Panc1 (cell line): ENCODE measurements around the gene POLD3. TPM values are rescaled to one million over a fixed set of nuclear protein-coding genes. Genes with fewer than 3 reads are reported as not detected.

ENCODE experiments used
- ATAC-seq: fragments of 200-7000 bp; cut with Tn5 transposase; 2 replicates; pipeline ENCODE4 v1.9.1; 2020; ENCODE audit warnings: mild to moderate bottlenecking, moderate library complexity
- BruUV-seq: library from RNA; stranded (reverse); fragments of 400-500 nt; replicated peaks from 2 replicates; lab custom pipeline; 2021; lab: Mats Ljungman, UMichigan
- CTCF ChIA-PET: fragments of 300-600 bp; sonication (Branson Sonifier 250); formaldehyde crosslinking; loops from one replicate; lab custom pipeline; 2022; ENCODE audit warnings: antibody characterized with exemption; lab: Charles Lee
- POLR2A ChIA-PET: fragments of 300-600 bp; sonication (Branson Sonifier 250); formaldehyde crosslinking; loops from one replicate; lab custom pipeline; 2022; ENCODE audit warnings: antibody characterized with exemption; lab: Charles Lee
- DNase-seq: peaks from one replicate; pipeline ENCODE4 v3.0.0-alpha.2; 2010; ENCODE audit warnings: low read depth, low spot score
- H3K27ac ChIP-seq: 2 replicates; pipeline ENCODE4 v1.5.1; 2011; ENCODE audit warnings: mild to moderate bottlenecking, low read length, inconsistent platforms
- H3K27me3 ChIP-seq: fragments of 200-500 bp; sonication (Bioruptor generic); 2 replicates; pipeline ENCODE4 v1.6.0; 2014; ENCODE audit warnings: low read length, inconsistent platforms; ENCODE audit not compliant: control insufficient read depth, insufficient read depth
- H3K36me3 ChIP-seq: fragments of 200-500 bp; sonication (Bioruptor generic); 2 replicates; pipeline ENCODE4 v1.5.1; 2014; ENCODE audit warnings: inconsistent platforms, mild to moderate bottlenecking, low read length, moderate library complexity; ENCODE audit not compliant: control insufficient read depth, insufficient read depth
- H3K4me1 ChIP-seq: 2 replicates; pipeline ENCODE4 v1.5.1; 2011; ENCODE audit warnings: inconsistent platforms, mild to moderate bottlenecking, low read length, moderate library complexity; ENCODE audit not compliant: control insufficient read depth, insufficient read depth
- H3K4me3 ChIP-seq, 2 experiments: 2 replicates each; pipeline ENCODE4 v1.5.1; 2011 to 2012; ENCODE audit warnings: low read depth in 2 of 2, low read length in 2 of 2, mild to moderate bottlenecking in 2 of 2, inconsistent platforms in 1 of 2, moderate library complexity in 1 of 2
- H3K9me3 ChIP-seq: fragments of 200-500 bp; sonication (Bioruptor generic); 2 replicates; pipeline ENCODE4 v1.5.1; 2014; ENCODE audit warnings: low read depth, mild to moderate bottlenecking, inconsistent platforms, low read length, moderate library complexity; ENCODE audit not compliant: control insufficient read depth, insufficient read depth
- CTCF ChIP-seq: fragments of 450-650 bp; IDR thresholded peaks from 2 replicates; pipeline ENCODE4 v1.5.1; 2017; ENCODE audit warnings: mild to moderate bottlenecking
- POLR2AphosphoS5 ChIP-seq: IDR thresholded peaks from 2 replicates; pipeline ENCODE4 v1.6.1; 2012; ENCODE audit warnings: mild to moderate bottlenecking, low read depth, low read length, moderate library complexity
- REST ChIP-seq, 2 experiments: IDR thresholded peaks; 2 replicates each; pipeline ENCODE4 v1.6.1; 2011 to 2012; ENCODE audit warnings: low read depth in 2 of 2, control low read depth in 1 of 2, low read length in 1 of 2, mild to moderate bottlenecking in 1 of 2, moderate library complexity in 1 of 2; ENCODE audit not compliant: insufficient read depth in 1 of 2
- SIN3A ChIP-seq: IDR thresholded peaks from 2 replicates; pipeline ENCODE4 v1.6.1; 2012; ENCODE audit warnings: low read depth, mild to moderate bottlenecking, low read length, moderate library complexity, borderline replicate concordance; ENCODE audit not compliant: insufficient read depth
- TCF7L2 ChIP-seq: IDR thresholded peaks from 2 replicates; pipeline ENCODE4 v1.6.1; 2011; ENCODE audit warnings: mild to moderate bottlenecking, low read depth, low read length, inconsistent platforms
- in situ Hi-C: cut with HindIII; loops from 2 replicates; pipeline ENCODE4 v1.10.0; 2016; ENCODE audit warnings: low sequenced_read_pairs, low pct_unique_long_range_greater_than_20kb
- intact Hi-C: fragments of 100-400 bp; cut with micrococcal nuclease; formaldehyde crosslinking; loops from one replicate; pipeline ENCODE4 v1.10.0; 2022; ENCODE audit not compliant: unreplicated experiment
- total RNA-seq: library from RNA; stranded (reverse); gene quantifications from one replicate; pipeline ENCODE4 v1.2.1, GENCODE V29; 2021; ENCODE audit not compliant: unreplicated experiment

POLD3 gene
- total RNA-seq, 1 experiment from 2014 or later, result 31.7 TPM

- Histone ChIP-seq H3K27me3 (no peaks in the 10 kb centered on the region), H3K9me3 (no peaks in the 10 kb centered on the region), H3K4me1 (no peaks in the 10 kb centered on the region), H3K36me3 (peaks cover 39% of the 10 kb centered on the region), H3K27ac (no peak overlapping the region), H3K4me3 (no peak overlapping the region)
- intact Hi-C loops, result no loop called here
- ATAC-seq (no peak), DNase-seq (no peak)
- TF ChIP-seq REST (IDR thresholded peaks at IDR 0.05; ENCODE audit: insufficient read depth in 1 of 2, low read depth in 2 of 2, low read length in 1 of 2) (no peak), TCF7L2 (no peak), SIN3A (no peak), CTCF (no peak), POLR2AphosphoS5 (no peak)
- CTCF ChIA-PET, result no interaction called here
- in situ Hi-C loops, result no loop called here
- BruUV-seq, result TSS peak; percentile 30
- POLR2A ChIA-PET, result interaction anchor here (0.7 kb wide), 1 partner anchor 254 kb away, joined by 6 read pairs; no protein-coding TSS in a partner anchor
Observed at GRCh38 chr11:74620531-74620930, 28.1 kb downstream of the POLD3 start.

GRCh38 chr11:74626130-74626529, 33.7 kb downstream of the POLD3 start:
- 0 out of 2 replicates have a peak, but pooled peaks cover 23% of the 10 kb centered on the region for H3K36me3 ChIP-seq
- CTCF ChIA-PET, result interaction anchor here (0.6 to 0.7 kb wide), 2 partner anchors 58 to 229 kb away, joined by 4 read pairs; no protein-coding TSS in a partner anchor
- no peaks in the 10 kb centered on the region for H3K27me3 ChIP-seq
- H3K27ac ChIP-seq, result no peak overlapping the region
- H3K9me3 ChIP-seq, result no peaks in the 10 kb centered on the region
- H3K4me1 ChIP-seq, result no peaks in the 10 kb centered on the region
- no TSS peak for BruUV-seq
- no peak overlapping the region for H3K4me3 ChIP-seq
- in situ Hi-C loops (no loop called here), intact Hi-C loops (no loop called here)
- DNase-seq (no peak), ATAC-seq (no peak)
- POLR2A ChIA-PET, result no interaction called here
- TF ChIP-seq SIN3A, result no peak
- TF ChIP-seq CTCF, result no peak
- TF ChIP-seq TCF7L2, result no peak
- TF ChIP-seq POLR2AphosphoS5, result no peak
- no peak for TF ChIP-seq REST (IDR thresholded peaks at IDR 0.05; ENCODE audit: insufficient read depth in 1 of 2, low read depth in 2 of 2, low read length in 1 of 2)
